Lung (tissue), 12 donors: ENCODE data around the gene FAM83E. TPM values are rescaled to one million over a fixed set of nuclear protein-coding genes. Genes with fewer than 3 reads are reported as not detected.

ENCODE experiments used
- ATAC-seq: fragments of 200-7000 bp; cut with Tn5 transposase; one replicate; pipeline ENCODE4 v1.9.1; 2020; ENCODE audit warnings: moderate number of reproducible peaks; ENCODE audit not compliant: insufficient read depth, low FRiP score
- DNase-seq, 3 donors: peaks; one replicate each; pipeline ENCODE4 v3.0.0-alpha.2; 2013 to 2017
- H3K27ac ChIP-seq, 2 donors: one replicate each; pipeline ENCODE4 v1.5.1; 2013; ENCODE audit warnings: mild to moderate bottlenecking in 2 of 2, moderate library complexity in 2 of 2, control low read depth in 1 of 2, inconsistent platforms in 1 of 2, low read depth in 1 of 2, low read length in 1 of 2
- H3K27me3 ChIP-seq, 3 donors: one replicate each; pipeline ENCODE4 v1.5.1; 2013; ENCODE audit warnings: low read length in 2 of 3; ENCODE audit not compliant: control insufficient read depth in 3 of 3, insufficient read depth in 3 of 3
- H3K36me3 ChIP-seq, 4 donors: one replicate each; pipeline ENCODE4 v1.5.1; 2013; ENCODE audit warnings: low read length in 4 of 4, mild to moderate bottlenecking in 1 of 4, moderate library complexity in 1 of 4; ENCODE audit not compliant: control insufficient read depth in 4 of 4, insufficient read depth in 4 of 4
- H3K4me1 ChIP-seq, 5 donors: one replicate each; pipeline ENCODE4 v1.5.1; 2013; ENCODE audit warnings: low read length in 5 of 5, mild to moderate bottlenecking in 2 of 5, moderate library complexity in 1 of 5; ENCODE audit not compliant: control insufficient read depth in 5 of 5, insufficient read depth in 5 of 5
- H3K4me3 ChIP-seq: one replicate; pipeline ENCODE4 v1.5.1; 2013; ENCODE audit warnings: mild to moderate bottlenecking, control low read depth, moderate library complexity
- H3K9ac ChIP-seq, 2 donors: one replicate each; pipeline ENCODE4 v1.5.1; 2013; ENCODE audit warnings: low read length in 2 of 2, control low read depth in 1 of 2; ENCODE audit not compliant: insufficient read depth in 1 of 2
- H3K9me3 ChIP-seq, 4 donors: one replicate each; pipeline ENCODE4 v1.5.1; 2013; ENCODE audit warnings: low read length in 3 of 4, mild to moderate bottlenecking in 1 of 4, moderate library complexity in 1 of 4; ENCODE audit not compliant: control insufficient read depth in 4 of 4, insufficient read depth in 3 of 4
- WGBS, 2 donors: extraction: QIAGEN DNeasy Blood & Tissue Kit; methylation state at CpG; one replicate each; pipeline ENCODE4 v1.1.7; 2013; 5-methylcytosine and 5-hydroxymethylcytosine counted together
- polyA plus RNA-seq, 2 donors: library from polyadenylated mRNA; stranded (reverse); fragments of 200-250 nt; gene quantifications; one replicate each; pipeline ENCODE4 v1.2.1, GENCODE V29; 2013
- total RNA-seq, 2 donors: library from RNA; depleted of rRNA in 1 of 2; stranded (reverse); fragments of >200 nt in 1 of 2; gene quantifications; one replicate each; pipeline ENCODE4 v1.2.1, GENCODE V29; 2014 to 2021
- TF ChIP-seq, protein P1 (sequence below): IDR thresholded peaks from 2 replicates; pipeline ENCODE4 v1.5.1; 2012; ENCODE audit warnings: mild to moderate bottlenecking; ENCODE audit errors: control extremely low read depth, extremely low read depth
- donor health status: control.
- donor health status: control.
- donor health status: Bipolar disorder and iron deficiency.
- donor health status: healthy.
- donor health status: DM: yes; HTN: yes; CAD: no.

FAM83E gene
- total and polyA plus RNA-seq, 4 donors = 22.2 to 43.8 (median 36.7) TPM

DNA sequence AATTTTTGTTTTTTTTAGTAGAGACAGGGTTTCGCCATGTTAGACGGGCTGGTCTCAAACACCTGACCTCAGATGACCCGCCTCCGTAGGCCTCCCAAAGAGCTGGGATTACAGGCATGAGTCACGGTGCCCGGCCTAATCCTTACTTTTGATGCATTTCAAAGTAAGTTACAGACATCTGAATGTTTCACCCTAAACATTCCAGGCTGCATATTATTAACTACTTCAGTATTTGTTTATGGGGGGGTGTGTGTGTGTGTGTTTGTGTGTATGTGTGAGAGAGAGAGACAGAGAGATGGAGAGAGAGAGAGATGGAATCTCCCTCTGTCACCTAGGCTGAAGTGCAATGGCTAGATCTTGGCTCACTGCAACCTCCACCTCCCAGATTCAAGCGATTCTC lies 49.8 kb downstream of the FAM83E start:
- Histone ChIP-seq H3K9ac (no peak overlapping the region), H3K36me3 (no peaks in the 10 kb centered on the region), H3K4me1 (peaks cover 0 to 8% (median 0%) of the 10 kb centered on the region in 5 donors), H3K4me3 (no peak overlapping the region), H3K9me3 (peaks cover 0 to 2% (median 0%) of the 10 kb centered on the region in 4 donors), H3K27ac (no peak overlapping the region), H3K27me3 (peaks cover 0 to 4% (median 0%) of the 10 kb centered on the region in 3 donors)
- DNase-seq (no peak), ATAC-seq (no peak)
- TF ChIP-seq, protein P1, sequence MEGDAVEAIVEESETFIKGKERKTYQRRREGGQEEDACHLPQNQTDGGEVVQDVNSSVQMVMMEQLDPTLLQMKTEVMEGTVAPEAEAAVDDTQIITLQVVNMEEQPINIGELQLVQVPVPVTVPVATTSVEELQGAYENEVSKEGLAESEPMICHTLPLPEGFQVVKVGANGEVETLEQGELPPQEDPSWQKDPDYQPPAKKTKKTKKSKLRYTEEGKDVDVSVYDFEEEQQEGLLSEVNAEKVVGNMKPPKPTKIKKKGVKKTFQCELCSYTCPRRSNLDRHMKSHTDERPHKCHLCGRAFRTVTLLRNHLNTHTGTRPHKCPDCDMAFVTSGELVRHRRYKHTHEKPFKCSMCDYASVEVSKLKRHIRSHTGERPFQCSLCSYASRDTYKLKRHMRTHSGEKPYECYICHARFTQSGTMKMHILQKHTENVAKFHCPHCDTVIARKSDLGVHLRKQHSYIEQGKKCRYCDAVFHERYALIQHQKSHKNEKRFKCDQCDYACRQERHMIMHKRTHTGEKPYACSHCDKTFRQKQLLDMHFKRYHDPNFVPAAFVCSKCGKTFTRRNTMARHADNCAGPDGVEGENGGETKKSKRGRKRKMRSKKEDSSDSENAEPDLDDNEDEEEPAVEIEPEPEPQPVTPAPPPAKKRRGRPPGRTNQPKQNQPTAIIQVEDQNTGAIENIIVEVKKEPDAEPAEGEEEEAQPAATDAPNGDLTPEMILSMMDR = no peak
- WGBS, 2 donors = 73 to 87% methylated on average over 7 of the region's 7 CpGs

Other genes starting within 250 kb of the FAM83E start
- 100 to 1,000 TPM; 101 to 142 TPM for gene KDELR1, start 223.5 kb downstream of the FAM83E start, total RNA-seq
- gene KDELR1, start 223.5 kb downstream of the FAM83E start, polyA plus RNA-seq = 100 to 1,000 TPM; 108 to 156 TPM
- 1 to 10 TPM in 1 of 2 donors, under 1 TPM in 1; 0.54 to 1.0 TPM for gene GRIN2D, start 221.4 kb downstream of the FAM83E start, total RNA-seq
- under 1 TPM; 0.26 to 0.32 TPM for gene GRIN2D, start 221.4 kb downstream of the FAM83E start, polyA plus RNA-seq
- gene GRWD1, start 169.1 kb downstream of the FAM83E start, total RNA-seq = 10 to 100 TPM; 14.6 to 38.1 TPM
- gene GRWD1, start 169.1 kb downstream of the FAM83E start, polyA plus RNA-seq = 10 to 100 TPM in 1 of 2 donors, 1 to 10 TPM in 1; 8.9 to 29.2 TPM
- gene KCNJ14, start 159.5 kb downstream of the FAM83E start, total RNA-seq = under 1 TPM; 0.82 to 0.83 TPM
- gene KCNJ14, start 159.5 kb downstream of the FAM83E start, polyA plus RNA-seq = under 1 TPM; 0.21 to 0.35 TPM
- gene CYTH2, start 145.7 kb downstream of the FAM83E start, total RNA-seq = 10 to 100 TPM; 45.3 to 72.5 TPM
- gene CYTH2, start 145.7 kb downstream of the FAM83E start, polyA plus RNA-seq = 10 to 100 TPM; 44.1 to 53.1 TPM
- gene LMTK3, start 103.2 kb downstream of the FAM83E start, total RNA-seq = 10 to 100 TPM in 1 of 2 donors, 1 to 10 TPM in 1; 3.1 to 10.7 TPM
- gene LMTK3, start 103.2 kb downstream of the FAM83E start, polyA plus RNA-seq = 1 to 10 TPM; 1.9 to 6.5 TPM
- gene SULT2B1, start 62.9 kb downstream of the FAM83E start, total RNA-seq = 10 to 100 TPM in 1 of 2 donors, 1 to 10 TPM in 1; 1.2 to 10.5 TPM
- gene SULT2B1, start 62.9 kb downstream of the FAM83E start, polyA plus RNA-seq = 10 to 100 TPM; 10.9 to 22.9 TPM
- gene SPACA4, start 8.3 kb downstream of the FAM83E start, total RNA-seq = not detected
- under 1 TPM; 0.03 to 0.16 TPM for gene SPACA4, start 8.3 kb downstream of the FAM83E start, polyA plus RNA-seq
- gene RPL18, start 4.1 kb upstream of the FAM83E start, total RNA-seq = 1,000 to 10,000 TPM; 1,019 to 1,119 TPM
- 1,000 to 10,000 TPM; 1,696 to 3,542 TPM for gene RPL18, start 4.1 kb upstream of the FAM83E start, polyA plus RNA-seq
- 10 to 100 TPM; 10.3 to 35.3 TPM for gene SPHK2, start 4.4 kb upstream of the FAM83E start, total RNA-seq
- 10 to 100 TPM; 18.3 to 19.8 TPM for gene SPHK2, start 4.4 kb upstream of the FAM83E start, polyA plus RNA-seq
- gene DBP, start 22.3 kb upstream of the FAM83E start, total RNA-seq = 10 to 100 TPM in 1 of 2 donors, 1 to 10 TPM in 1; 9.4 to 10.3 TPM
- gene DBP, start 22.3 kb upstream of the FAM83E start, polyA plus RNA-seq = 10 to 100 TPM in 1 of 2 donors, 1 to 10 TPM in 1; 6.8 to 16.8 TPM
- 1 to 10 TPM in 1 of 2 donors, under 1 TPM in 1; 0.88 to 5.4 TPM for gene CA11, start 31.1 kb upstream of the FAM83E start, total RNA-seq
- gene CA11, start 31.1 kb upstream of the FAM83E start, polyA plus RNA-seq = 10 to 100 TPM in 1 of 2 donors, 1 to 10 TPM in 1; 4.8 to 13.0 TPM
- under 1 TPM; 0.26 to 0.28 TPM for gene NTN5, start 57.9 kb upstream of the FAM83E start, total RNA-seq
- gene NTN5, start 57.9 kb upstream of the FAM83E start, polyA plus RNA-seq = under 1 TPM; 0.11 to 0.28 TPM
- 1 to 10 TPM in 1 of 2 donors, under 1 TPM in 1; 0.40 to 5.6 TPM for gene FUT2, start 80.9 kb upstream of the FAM83E start, total RNA-seq
- 1 to 10 TPM; 4.4 to 6.5 TPM for gene FUT2, start 80.9 kb upstream of the FAM83E start, polyA plus RNA-seq
- gene MAMSTR, start 104.6 kb upstream of the FAM83E start, total RNA-seq = 1 to 10 TPM; 1.3 to 1.5 TPM
- gene MAMSTR, start 104.6 kb upstream of the FAM83E start, polyA plus RNA-seq = 1 to 10 TPM in 1 of 2 donors, under 1 TPM in 1; 0.48 to 1.2 TPM
- 10 to 100 TPM; 26.2 to 32.8 TPM for gene RASIP1, start 125.5 kb upstream of the FAM83E start, total RNA-seq
- 10 to 100 TPM; 24.7 to 37.9 TPM for gene RASIP1, start 125.5 kb upstream of the FAM83E start, polyA plus RNA-seq
- gene IZUMO1, start 131.8 kb upstream of the FAM83E start, total RNA-seq = 1 to 10 TPM; 1.2 to 3.1 TPM
- gene IZUMO1, start 131.8 kb upstream of the FAM83E start, polyA plus RNA-seq = 1 to 10 TPM in 1 of 2 donors, under 1 TPM in 1; 0.97 to 2.4 TPM
- gene FUT1, start 137.6 kb upstream of the FAM83E start, total RNA-seq = 10 to 100 TPM in 1 of 2 donors, 1 to 10 TPM in 1; 5.1 to 12.4 TPM
- 1 to 10 TPM; 5.5 to 8.6 TPM for gene FUT1, start 137.6 kb upstream of the FAM83E start, polyA plus RNA-seq
- not detected for gene FGF21, start 140.4 kb upstream of the FAM83E start, total RNA-seq
- gene FGF21, start 140.4 kb upstream of the FAM83E start, polyA plus RNA-seq = not detected
- gene BCAT2, start 196.0 kb upstream of the FAM83E start, total RNA-seq = 10 to 100 TPM; 36.5 to 93.7 TPM
- 10 to 100 TPM; 63.9 to 72.7 TPM for gene BCAT2, start 196.0 kb upstream of the FAM83E start, polyA plus RNA-seq
- gene HSD17B14, start 221.4 kb upstream of the FAM83E start, total RNA-seq = 10 to 100 TPM; 12.8 to 17.9 TPM
- gene HSD17B14, start 221.4 kb upstream of the FAM83E start, polyA plus RNA-seq = 10 to 100 TPM in 1 of 2 donors, 1 to 10 TPM in 1; 9.0 to 39.1 TPM